GM10847 (cell line): Measurements from ENCODE around the gene ABHD12B.

ENCODE experiments used
- POLR2A ChIP-seq: IDR thresholded peaks from 2 replicates; pipeline ENCODE4 v1.6.1; 2011; ENCODE audit not compliant: insufficient read length; ENCODE audit errors: extremely low read depth

Gene ABHD12B

DNA sequence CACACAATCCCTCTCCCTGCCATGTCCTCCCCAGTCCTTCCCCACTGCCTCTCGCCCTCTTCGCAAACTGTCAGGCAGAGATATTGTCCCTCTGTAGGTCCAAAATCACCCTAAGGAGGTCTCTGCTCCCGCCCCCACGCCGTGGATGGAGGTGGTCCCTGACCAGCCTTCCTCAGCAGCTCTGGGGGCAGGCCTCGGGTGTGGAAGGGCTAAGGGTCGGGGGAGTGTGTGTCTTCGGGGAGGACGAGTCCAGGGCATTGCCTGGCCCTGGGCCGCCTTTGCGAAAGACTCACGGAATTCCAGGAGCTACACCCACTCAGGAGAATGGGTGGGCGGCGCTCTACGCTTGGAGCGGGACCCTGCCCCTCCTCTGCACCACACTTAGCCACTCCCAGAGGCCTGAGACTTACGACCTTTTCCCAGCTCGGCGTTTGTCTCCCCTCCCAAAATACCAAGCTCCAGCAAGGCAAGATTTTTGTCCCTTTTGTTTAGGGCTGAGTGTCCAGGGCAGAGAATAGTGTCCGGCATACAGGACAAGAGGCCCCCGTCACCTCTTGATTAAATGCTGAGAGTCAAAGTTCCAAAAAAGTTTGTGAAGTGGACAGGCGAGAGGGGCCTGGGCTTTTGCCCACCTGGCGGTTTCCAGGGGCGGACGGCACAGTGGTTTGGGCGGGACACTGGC lies 71.5 kb downstream of the ABHD12B start:
- TF ChIP-seq POLR2A = no peak

DNA sequence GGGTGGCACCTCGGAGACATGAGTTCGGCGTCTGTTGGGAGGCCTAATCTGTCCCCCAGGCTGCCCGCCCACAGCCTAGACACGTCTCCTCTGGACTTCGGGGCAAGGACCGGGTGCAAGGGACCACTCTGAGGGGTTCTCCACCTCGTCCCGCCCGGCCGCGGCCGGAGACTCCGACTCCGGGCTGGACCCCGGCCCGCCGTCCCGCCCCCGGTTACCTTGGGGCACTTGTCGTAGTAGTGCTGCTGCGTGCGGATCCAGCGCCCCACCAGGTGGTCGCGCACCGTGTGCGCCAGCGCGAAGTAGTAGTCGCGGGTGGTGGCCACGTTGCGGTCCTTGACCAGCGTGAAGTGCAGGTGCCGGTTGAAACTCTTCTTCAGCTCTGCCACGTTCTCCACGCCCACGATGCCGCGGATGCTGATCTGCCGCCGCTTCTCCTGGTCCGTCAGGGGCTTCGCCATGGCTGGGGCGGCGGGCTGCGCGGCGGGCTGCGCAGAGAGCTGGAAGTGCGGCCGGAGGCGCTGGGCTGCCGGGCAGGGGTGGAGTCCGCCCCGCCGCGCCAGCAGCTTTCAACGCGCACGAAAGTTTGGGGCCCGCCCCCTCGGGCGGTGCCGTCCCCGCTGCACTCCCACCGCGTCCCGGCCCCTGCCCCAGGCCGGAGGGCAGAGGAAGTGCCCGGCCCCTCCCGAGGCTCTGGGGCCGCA lies 72.2 kb downstream of the ABHD12B start, which contains the start of gene PYGL:
PYGL (minus strand) TSS at position 541 of the 704 bp plus-strand sequence; CDS start at position 461, 80 bp downstream.
- TF ChIP-seq POLR2A = no peak

DNA sequence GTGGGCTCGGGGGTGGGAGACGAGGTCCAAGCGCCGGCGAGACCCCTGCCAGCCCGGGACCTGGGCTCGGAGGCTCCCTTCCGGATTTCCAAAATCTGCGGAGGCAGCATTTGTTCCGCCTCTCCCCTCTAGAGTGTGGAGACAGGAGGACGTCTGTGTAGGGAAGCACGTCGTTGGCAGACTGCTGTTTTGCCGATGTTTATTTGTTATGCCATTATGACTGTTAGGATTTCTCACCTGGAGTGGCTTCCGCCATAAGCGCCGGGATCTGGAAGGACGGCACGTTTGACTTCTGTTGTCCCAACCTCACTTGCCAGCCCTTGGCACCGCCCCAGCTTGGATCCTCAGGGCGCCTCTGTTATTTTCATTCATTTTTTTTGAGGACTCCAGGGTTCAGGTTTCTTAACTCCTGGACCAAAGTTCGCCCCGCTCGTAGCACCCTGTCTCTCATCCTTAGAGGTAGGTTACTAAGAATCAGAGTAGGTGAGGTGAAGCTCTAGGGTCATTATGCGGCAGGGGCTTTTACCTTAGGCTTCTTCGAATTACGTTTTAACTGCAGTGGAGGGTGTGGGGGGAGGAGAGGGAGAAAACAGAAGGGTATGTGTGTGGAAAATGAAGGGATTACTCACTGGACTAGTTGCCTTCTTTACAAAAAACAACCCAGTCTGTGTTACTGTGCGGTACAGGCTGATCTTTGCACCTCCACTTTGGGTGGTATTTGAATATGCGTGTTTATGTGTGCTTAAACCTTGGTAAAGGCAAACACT lies 73.0 kb downstream of the ABHD12B start:
- no peak for TF ChIP-seq POLR2A

DNA sequence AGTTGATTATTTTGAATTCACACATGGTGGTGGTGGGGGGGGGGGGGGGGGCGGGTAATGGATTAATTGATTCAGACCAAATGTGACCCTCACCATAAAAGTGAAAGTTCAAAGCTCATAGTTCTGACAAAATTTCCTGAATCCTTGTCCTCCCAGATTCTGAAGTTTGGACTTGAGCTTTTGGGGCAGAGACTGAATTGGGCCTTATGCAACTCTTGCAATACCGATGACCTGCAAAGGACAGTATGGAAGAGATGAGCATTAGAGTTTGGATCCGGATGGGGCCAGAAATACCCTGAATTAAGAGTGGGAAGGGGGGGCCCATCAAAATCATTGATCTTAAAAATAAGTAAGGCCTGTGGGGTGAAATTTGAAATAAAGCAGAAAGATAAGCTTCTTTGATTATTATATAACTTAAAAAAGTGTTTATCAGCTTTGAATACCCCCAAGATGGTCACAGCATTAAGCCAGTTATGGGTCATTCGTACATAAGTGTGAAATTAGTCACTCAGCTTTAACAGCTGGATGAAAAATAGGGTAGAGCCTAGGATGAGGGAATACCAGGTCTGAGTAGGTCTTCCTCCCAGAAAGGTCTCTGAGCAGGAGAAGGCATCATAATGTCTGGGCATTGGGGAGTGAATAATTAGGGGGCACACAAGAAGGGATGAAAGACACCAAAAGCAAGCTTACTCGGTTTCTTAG lies 74.5 kb downstream of the ABHD12B start:
- TF ChIP-seq POLR2A = no peak

DNA sequence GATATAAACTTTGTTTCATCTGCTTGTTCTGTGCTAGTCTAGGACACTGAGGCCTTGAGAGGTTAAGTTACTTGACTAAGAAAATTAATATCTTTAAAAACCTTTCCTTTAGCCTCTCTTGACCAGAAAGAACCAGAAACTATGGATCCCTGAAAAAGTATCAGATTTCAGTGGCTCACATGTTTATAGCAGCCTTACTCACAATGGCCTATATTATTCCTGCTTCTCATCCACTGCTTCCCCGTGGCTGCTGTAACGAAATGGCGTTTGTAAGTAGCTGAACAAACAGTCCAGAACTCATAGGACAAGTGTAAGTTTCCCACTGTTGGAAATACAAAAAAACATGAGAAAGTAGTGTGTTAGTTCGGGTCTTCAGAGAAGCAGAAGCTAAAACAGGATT lies 75.6 kb downstream of the ABHD12B start:
- TF ChIP-seq POLR2A = no peak

DNA sequence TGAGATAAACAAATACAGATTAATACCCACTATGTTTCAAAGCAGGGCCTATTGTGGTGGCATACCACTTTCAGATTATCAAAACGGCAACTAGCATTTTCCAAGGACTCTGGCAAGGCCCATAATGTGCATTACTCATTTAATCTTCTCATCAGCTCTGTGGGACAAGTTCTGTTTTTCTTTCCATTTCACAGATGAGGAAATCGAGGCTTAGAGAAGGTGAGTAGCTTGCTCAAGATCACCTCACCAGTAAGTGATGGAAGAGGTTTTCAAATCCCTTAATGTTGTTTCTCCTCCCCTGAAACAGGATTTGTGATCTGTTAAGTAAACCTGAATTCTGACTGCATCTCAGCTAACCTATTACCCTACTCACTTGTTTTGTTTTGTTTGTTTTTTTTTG lies 76.4 kb downstream of the ABHD12B start:
- TF ChIP-seq POLR2A = no peak

DNA sequence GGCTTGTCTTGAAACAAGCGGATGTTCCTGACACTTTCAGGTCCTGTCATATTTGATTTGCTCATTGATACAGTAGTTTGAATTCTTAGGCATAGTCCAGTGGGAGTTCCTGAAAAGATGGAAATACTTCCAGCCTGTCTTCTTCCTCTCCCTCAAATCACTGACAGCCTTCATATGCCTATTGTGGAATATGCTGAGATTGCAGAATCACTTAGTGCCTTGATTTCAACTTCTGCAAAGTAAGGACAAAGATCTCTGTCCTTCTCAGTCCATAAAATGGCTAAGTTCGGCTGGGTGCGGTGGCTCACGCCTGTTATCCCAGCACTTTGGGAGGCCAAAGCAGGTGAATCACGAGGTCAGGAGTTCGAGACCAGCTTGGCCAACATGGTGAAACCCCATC lies 79.2 kb downstream of the ABHD12B start:
- no peak for TF ChIP-seq POLR2A

DNA sequence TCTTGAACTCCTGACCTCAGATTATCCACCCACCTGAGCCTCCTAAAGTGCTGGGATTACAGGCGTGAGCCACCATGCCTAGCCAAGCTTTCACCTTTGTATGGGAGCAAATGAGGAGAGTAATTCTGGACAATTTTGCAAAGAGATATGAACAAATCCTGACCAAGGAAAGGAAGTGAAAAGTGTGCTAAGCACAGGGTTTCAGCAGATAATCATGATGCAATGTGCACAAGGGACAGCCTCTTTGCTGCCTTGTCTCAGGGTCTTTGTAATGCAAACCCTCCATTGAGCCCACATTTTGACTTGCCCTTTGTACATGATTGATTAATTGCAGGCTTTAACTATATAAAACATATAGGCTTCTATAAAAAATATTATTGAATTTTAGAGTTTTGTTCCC lies 81.6 kb downstream of the ABHD12B start:
- TF ChIP-seq POLR2A = no peak
